GM10266 (cell line): ENCODE measurements around the gene STK16.
A peak's percentile ranks its signal among the peaks of the same experiment; 100 is the strongest.

Experiments used
- DNase-seq: peaks from one replicate; pipeline ENCODE4 v3.0.0; 2012; ENCODE audit errors: extremely low spot score
- TF ChIP-seq, protein P1 (sequence below): IDR thresholded peaks from 2 replicates; pipeline ENCODE4 v1.5.1; 2012; ENCODE audit warnings: mild to moderate bottlenecking, low read depth; ENCODE audit not compliant: control insufficient read depth, insufficient read depth; ENCODE audit errors: missing control alignments

The STK16 gene

DNA sequence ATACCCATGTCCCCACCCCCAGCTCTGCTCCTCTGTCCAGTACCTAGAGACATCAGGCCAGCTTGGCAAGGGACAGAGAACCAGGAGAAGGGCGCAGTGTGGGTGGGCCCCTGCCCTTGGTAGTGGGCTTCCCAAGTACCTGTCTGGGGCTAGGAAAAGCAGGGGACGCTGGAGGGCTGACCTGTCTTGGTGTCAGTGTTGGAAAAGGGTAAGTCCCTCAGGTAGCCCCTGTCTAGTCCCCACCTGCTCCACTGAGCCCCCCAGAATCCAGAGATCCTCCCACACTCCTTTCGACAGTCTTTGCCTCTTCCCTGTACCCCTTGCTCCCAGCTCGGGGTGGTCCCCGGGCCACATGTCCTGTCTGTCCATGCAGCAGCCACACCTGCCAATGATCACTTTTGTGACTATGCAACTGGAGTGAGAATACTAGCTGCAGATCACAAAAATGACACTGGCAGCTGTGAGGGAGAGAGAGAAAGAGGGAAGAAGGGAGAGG lies 48.5 kb downstream of the STK16 start:
- no peak for DNase-seq
- TF ChIP-seq, protein P1, sequence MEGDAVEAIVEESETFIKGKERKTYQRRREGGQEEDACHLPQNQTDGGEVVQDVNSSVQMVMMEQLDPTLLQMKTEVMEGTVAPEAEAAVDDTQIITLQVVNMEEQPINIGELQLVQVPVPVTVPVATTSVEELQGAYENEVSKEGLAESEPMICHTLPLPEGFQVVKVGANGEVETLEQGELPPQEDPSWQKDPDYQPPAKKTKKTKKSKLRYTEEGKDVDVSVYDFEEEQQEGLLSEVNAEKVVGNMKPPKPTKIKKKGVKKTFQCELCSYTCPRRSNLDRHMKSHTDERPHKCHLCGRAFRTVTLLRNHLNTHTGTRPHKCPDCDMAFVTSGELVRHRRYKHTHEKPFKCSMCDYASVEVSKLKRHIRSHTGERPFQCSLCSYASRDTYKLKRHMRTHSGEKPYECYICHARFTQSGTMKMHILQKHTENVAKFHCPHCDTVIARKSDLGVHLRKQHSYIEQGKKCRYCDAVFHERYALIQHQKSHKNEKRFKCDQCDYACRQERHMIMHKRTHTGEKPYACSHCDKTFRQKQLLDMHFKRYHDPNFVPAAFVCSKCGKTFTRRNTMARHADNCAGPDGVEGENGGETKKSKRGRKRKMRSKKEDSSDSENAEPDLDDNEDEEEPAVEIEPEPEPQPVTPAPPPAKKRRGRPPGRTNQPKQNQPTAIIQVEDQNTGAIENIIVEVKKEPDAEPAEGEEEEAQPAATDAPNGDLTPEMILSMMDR = no peak

DNA sequence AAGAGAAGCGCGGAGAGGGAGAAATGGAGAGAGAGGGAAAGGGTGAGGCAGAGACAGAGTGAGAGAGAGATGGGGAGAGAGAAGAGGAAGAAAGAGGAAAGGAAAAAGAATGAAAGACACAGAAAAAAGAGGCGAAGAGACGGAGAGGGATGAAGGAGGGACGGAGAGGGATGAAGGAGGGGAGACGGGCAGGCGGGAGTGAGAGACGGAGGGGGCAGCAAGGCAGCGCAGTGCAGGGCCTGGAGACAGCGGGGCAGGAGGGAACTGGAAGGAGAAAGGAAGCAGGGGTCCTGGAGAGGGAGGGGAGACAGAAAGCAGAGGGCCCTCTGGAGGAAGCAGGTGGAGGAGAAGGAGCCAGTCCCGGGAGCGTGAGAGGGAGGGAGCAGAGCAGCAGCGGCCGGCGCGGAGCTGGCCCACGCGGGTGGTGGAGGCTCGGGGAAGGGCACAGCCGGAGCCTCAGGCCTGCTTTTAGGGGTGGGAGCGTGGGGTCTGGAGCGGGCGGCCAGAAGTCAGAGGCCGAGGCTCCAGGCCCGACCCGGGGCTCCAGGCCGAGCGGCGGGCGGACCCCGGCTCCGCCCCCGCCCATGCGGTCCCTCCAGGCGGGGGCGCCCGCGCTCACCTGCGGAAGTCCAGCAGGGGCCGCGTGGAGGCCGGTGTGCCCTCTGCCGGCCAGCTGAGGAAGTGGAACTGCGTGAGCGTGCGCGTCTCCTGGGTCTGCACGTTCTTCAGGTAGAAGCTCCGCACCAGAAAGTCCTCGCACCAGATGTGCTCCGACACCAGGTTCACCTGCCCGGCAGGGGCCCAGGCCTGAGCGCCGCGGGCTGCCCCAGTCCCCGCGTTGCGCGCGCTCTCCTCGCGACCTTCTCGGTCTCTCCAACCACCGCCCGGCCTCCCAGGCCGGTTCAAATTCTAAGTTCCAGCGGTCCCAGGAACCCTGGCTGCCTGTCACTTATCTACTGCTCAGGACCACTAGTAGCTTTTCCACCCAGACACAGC lies 49.4 kb downstream of the STK16 start:
- DNase-seq = peak; percentile 98
- TF ChIP-seq, protein P1 = peak; percentile 99

DNA sequence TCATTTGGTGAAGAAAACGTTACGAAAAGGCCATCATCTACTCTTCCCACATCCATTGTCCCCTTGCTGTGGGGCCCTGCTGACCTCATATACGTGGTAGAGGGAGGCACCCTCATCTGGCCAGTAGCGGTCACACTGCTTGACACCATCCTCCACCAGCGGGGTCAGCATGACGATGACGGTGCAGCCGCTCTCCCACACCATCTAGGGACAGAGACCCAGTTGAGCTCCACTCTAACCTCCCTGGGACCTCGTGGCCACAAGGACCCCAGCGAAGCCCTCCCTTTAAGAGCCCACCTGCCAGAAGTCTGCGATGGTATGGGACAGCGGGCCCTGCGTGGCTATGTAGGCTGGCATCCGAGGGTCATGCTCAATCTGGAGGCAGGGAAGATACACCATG lies 50.9 kb downstream of the STK16 start:
- TF ChIP-seq, protein P1 = no peak
- DNase-seq = no peak

DNA sequence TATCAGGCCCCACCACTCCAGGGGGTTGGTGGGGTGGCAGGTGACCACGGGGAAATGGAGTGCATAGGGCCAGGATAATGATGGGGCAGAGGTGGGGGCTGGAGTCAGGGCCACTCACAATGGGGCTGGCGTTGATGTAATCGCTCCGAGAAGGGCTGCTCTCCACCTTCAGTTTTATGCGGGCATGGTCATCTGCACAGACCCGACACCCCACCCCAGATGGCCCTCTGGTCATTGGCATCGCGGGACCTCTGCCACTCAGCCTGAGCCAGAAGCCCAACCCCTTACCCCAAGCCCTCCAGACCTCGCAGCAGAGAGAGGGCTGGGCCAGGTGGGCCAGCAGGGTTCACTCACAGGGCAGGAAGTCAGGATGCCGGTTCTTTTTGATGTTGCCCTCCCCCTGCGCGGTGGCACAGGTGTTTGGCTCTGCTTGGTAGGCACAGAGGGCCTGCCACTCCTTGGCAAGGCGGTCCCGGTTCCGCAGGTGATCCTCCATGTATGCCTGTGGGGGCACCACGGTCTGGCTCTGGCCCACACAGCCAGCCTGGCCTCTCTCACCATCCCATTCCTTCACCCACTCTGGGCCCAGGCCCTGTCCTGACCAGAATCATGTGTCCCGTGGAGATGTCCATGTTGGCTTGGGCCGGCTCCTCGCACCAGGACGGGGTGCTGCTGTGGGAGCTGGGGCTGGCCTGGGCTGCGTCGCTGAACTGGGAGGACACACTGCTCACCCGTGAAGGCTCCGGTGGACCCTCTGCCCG lies 51.5 kb downstream of the STK16 start:
- TF ChIP-seq, protein P1 = no peak
- DNase-seq = no peak

DNA sequence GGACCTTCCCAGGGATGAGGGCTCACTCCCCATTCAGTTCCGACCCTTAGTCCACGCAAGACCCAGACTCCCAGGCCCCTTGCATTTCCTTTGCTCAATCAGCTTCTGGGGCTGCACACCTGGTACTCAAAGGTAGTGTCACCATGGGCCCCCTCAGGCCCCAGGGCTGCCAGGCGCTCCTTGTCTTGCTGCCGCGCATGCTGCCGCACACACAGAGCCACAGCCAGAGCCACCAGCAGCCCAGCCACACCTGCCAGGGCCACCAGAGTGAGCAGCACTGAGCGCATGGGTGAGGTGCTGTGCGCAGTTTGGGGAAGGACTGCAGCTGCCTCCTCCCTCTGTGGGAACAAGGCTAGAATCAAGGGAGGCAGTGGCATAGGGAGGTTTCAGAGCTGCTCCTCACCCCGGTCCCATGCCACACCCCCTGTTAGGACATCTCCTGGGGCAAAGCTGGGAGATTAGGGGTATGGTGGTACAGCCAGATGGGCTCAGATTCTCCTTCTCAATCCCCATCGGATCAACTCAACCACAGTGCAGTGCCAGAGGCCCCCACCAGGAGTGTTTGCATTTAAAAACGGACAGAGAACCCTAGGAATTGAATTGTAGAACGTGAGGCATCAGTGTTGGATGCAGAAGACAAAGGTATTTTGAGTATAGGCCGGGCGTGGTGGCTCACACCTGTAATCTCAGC lies 52.6 kb downstream of the STK16 start:
- TF ChIP-seq, protein P1 = no peak
- no peak for DNase-seq

DNA sequence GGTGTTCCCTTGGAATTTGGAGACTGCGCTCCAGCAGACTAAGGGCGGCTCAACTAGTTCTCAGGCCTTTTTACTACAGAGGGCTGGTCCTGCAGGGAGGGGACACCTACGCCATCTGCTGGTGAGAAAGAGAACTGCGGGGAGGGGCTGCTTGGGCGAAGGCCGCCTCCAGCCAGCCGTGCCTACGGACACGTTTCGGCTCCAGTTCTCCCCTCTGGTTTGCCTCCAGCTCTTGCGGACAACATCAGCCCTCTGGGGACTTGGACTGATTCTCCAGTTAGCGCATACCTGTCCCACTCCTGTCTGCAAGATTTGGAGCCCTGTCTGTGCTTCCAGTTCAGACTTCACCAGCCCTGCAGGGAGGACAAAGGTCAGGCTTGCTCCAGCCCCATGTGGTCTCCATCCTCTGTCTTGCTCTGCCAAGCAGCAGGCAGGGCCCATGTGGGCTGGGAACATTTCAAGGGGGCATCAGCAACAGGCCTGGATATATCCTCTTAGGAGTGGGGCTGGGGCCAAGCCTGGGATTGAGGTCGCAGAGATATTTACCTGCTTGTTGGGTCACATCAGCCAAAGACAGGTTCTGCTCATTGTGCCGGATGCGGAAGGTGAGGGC lies 53.6 kb downstream of the STK16 start:
- DNase-seq = peak; percentile 94
- TF ChIP-seq, protein P1 = peak; percentile 98
